HG03571 (cell line): Measurements from ENCODE around the gene DCBLD2.

Source experiments
- ATAC-seq: cut with Tn5 transposase; IDR thresholded peaks from one replicate; pipeline ENCODE4 v1.9.1; 2021; ENCODE audit not compliant: unreplicated experiment

Gene DCBLD2

GRCh38 chr3:98770261-98771039, 131.0 kb downstream of the DCBLD2 start:
- no peak for ATAC-seq

GRCh38 chr3:98769448-98769847, 132.0 kb downstream of the DCBLD2 start:
- ATAC-seq, result no peak

DNA sequence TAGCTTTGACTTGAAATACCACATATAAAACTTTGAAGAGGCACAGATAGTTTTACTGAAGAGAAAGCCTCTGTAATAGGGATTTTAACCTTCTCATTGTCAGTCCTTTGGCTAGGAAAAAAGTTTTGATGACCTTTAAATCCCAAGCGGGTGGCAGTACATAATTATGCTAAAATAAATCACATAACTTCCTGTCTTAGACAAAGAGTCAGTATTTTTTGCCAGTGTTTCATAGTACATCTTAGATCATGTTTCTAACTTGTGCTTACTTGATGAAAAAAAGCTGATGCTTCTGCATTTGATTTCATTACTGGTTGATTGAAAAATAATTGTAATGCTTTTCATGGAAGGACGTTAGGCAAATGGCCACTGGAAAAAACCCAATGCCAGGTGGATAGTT, 132.5 kb downstream of the DCBLD2 start:
- no peak for ATAC-seq

GRCh38 chr3:98766924-98767323, 134.6 kb downstream of the DCBLD2 start:
- no peak for ATAC-seq

- ATAC-seq, result no peak
Observed at GRCh38 chr3:98765721-98766120, 135.8 kb downstream of the DCBLD2 start.

- ATAC-seq, result no peak
Observed at GRCh38 chr3:98764472-98764884, 137.0 kb downstream of the DCBLD2 start.

DNA sequence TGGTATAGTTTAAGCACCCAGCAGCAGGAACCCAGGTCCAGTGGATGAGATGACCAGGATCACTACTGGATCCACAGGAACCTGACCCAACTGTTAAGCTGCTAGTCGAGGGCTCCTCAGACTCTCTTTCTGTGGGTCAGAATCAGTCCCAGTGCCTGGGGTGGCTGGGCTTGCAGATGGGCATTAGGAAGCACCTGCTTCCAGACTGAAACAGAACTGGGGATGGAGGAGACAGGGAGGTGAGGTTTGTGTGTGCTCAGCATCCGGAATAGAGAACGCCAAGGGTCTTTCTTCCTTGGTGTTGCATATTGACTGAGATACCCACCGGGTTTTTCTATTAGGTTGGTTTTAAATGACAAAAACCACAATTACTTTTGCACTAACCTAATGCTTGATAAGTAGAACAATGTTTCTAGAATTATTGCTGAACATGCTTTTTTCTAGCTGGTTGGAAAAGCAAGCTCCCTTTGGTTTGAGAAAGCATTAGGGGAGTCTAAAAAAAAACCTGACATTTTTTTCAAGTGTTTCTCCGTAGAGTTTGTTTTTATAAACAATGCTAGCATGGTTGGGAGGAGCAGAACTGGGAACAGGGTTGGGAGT, 137.6 kb downstream of the DCBLD2 start:
- no peak for ATAC-seq

GRCh38 chr3:98763076-98763475, 138.4 kb downstream of the DCBLD2 start, which contains the start of gene ST3GAL6:
Gene ST3GAL6 (plus strand): TSS chr3:98763340. CDS start chr3:98768441, 5,101 bp downstream.
- no peak for ATAC-seq

GRCh38 chr3:98761643-98762229, 139.8 kb downstream of the DCBLD2 start:
- ATAC-seq, result no peak

DNA sequence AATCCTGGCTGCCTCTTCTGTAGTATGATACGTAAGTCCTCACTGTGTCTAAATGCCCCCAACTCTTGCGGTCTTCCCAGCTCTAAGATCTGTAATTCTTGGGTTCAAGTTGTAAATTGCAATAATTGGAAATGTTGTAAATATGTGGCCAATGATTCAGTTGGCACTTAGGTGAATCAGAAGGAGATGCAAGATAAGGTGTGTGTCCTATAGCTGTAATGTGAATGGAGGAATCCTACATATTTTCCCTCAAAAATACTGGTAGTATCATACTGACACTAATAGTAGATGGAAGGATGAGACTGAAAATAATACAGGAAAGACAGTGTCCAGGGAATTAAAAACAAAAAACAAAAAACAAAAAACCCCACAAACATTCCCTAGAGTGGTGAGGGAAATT, 141.9 kb downstream of the DCBLD2 start:
- ATAC-seq, result no peak

DNA sequence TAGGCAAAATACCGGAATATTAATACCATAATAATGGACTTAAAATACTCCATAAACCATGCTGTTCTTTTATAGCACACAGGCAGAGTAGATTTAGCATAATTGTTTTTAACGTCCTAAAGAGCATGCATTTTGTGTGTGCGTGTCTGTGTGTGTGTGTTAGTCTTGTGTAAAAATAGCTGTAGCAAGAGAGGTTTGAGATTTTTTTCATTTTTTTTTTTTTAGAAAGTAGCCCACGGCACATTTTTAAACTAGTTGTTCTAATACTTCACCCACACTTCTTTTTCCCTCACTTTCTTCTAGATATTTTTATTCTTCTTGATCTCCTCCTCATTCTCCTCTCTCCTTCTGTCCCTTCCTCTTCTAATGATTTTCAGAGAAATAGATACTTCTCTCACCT, 145.9 kb downstream of the DCBLD2 start:
- no peak for ATAC-seq

DNA sequence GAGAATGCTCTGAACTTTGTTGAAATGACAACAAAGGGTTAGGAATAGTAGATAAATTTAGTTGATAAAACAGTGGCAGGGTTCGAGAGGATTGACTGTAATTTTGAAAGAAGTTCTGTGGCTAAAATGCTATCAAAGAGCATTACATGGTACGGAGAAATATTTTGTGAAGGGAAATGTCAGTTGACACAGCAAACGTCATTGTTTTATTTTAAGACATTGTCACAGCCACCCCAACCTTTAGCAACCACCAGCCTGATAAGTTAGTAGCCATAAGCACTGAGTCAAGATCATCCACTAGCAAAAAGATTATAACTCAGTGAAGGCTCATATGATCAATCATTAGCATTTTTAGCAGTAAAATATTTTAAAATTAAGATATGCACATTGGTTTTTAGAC, 147.0 kb downstream of the DCBLD2 start:
- no peak for ATAC-seq

DNA sequence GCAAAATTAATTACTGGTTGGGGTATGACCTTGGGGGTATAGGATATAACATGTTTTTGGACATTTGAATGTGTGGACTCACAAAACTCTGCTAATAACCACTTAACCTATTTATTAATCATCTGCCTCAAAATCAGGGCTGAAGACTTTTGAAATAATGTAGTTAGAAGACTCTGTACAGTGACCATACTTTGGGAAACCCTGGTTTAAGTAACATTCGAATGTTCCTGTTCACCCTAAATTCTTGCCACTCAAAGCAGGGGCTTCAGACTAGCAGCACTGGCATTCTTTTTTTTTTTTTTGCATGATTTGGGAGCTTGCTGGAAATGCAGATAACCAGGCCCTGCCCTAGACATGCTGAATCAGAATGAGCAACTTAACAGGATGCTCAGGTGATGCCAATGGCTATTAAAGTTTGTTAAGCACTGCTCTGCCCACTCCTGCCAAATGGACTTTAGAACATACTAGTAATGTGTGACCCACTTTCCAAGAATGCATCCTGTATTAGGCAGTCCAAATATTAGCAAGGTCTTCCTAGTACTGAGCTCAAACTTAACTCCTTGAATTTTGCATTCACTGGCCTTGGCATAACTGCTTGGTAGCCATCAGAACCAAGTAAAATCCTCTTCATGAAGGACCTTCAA, 151.1 kb downstream of the DCBLD2 start:
- ATAC-seq, result no peak

- ATAC-seq, result no peak
Observed at GRCh38 chr3:98746882-98747281, 154.6 kb downstream of the DCBLD2 start.

- no peak for ATAC-seq
Observed at GRCh38 chr3:98746122-98746521, 155.4 kb downstream of the DCBLD2 start.
